PC-9 (cell line): Measurements from ENCODE around the gene NSUN6.

Experiments
- CTCF ChIP-seq: fragments of 200-600 bp; sonication (generic); conservative IDR thresholded peaks from 2 replicates; pipeline ENCODE4 v1.6.1; 2017; ENCODE audit warnings: mixed run types, antibody characterized with exemption, mild to moderate bottlenecking, moderate library complexity
- EZH2 ChIP-seq: fragments of 200-600 bp; sonication (generic); IDR thresholded peaks from 2 replicates; pipeline ENCODE4 v1.8.0; 2017; ENCODE audit warnings: antibody characterized with exemption, low read depth

GRCh38 chr10:18687195-18687594 lies 35.8 kb upstream of the NSUN6 start:
- no peak for TF ChIP-seq CTCF
- no peak for TF ChIP-seq EZH2
